CD4-positive, alpha-beta T cell treated with Interleukin-4 for 1 hour (primary cell): ENCODE measurements around the gene ELMO2.
A peak's percentile ranks its signal among the peaks of the same experiment; 100 is the strongest.

Experiments used
- DNase-seq, 2 donors: peaks; one replicate each; pipeline ENCODE4 v3.0.0-alpha.2; 2020 to 2022

ELMO2 gene

DNA sequence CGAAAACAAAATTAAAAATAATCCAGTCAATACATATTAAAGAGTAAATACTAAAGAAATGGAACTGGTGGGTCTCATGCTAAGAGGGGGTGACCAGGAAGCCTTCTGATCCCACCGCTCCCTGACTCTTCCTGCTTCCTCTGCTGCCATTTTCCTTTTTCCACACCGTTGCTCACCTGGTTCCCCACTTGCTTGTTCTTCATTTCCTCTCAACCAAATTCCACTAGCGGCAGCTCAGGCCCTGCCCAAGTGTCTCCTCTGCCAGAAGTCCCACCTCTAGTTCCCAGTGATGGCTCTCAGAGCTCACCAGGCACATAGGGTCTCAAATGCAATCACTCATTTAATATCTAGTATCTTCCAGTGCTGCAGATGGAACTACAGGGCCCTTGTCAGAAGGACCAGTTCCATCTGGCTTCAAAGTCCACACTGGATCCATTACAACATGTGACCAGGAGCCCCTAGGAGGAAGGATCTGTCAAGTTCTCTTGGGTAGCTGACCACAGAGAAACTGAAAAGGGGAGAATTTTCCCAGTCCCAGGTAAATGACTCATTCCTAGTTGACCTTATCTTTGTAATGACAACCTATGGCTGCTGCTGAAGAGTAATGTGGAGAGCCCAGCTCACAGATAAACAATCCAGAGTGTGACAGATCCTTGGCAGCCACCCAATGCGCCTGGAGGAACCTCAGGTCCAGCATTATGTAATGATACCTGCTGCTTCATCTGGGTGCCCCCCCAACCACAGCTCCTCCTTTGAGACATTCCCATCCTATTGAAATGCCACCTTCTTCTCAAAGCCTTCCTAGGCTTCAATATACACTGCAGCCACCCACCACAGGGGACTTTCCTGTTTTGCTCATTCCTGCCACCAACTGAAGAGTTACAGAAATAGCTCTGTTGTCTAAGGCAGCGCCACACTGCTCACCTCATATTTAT, 38.2 kb downstream of the ELMO2 start:
- DNase-seq = no peak

GRCh38 chr20:46367234-46367633, 39.2 kb downstream of the ELMO2 start:
- DNase-seq = no peak

GRCh38 chr20:46366826-46367225, 39.6 kb downstream of the ELMO2 start:
- DNase-seq = no peak

GRCh38 chr20:46365487-46366220, 40.8 kb downstream of the ELMO2 start:
- peak in 1 of 2 donors; percentile 40 for DNase-seq

DNA sequence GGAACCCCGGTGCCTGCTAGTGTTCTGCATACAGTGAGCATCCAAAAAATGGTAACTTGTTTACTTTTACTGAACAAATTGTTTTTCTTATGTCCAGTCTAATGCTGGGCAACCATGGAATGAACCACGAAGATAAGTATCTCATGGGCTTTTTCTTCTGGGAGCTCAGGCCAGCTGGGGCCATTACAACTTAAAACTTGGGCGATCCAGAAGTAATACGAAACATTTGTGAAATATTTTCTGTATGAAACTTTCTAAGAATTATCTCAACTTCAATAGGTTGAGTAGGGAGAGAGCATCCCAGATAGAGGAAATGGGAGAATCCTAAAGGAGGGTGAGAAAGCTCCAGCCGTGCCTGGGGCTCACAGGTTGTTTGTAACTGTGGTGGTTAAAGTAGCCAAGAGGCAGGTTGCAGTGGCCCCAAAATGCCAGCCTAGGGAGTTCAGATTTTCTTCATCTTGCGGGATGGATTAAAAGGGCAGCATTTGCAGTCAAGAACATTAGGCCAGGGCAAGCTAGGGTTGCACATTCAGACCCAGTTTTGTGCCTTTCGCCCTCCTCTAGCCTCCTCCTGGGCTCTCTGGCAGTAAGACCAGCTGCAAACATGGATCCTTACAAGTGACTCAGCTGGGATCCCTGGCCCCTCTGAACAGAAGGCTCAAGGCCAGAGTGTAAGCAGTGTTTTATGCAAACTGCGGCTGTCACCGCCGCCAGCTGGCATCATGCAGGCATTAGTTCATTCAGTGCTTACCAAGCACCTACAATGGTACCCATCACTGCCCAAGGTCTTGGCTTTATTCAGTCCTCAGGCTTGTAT, 41.5 kb downstream of the ELMO2 start:
- DNase-seq = no peak

DNA sequence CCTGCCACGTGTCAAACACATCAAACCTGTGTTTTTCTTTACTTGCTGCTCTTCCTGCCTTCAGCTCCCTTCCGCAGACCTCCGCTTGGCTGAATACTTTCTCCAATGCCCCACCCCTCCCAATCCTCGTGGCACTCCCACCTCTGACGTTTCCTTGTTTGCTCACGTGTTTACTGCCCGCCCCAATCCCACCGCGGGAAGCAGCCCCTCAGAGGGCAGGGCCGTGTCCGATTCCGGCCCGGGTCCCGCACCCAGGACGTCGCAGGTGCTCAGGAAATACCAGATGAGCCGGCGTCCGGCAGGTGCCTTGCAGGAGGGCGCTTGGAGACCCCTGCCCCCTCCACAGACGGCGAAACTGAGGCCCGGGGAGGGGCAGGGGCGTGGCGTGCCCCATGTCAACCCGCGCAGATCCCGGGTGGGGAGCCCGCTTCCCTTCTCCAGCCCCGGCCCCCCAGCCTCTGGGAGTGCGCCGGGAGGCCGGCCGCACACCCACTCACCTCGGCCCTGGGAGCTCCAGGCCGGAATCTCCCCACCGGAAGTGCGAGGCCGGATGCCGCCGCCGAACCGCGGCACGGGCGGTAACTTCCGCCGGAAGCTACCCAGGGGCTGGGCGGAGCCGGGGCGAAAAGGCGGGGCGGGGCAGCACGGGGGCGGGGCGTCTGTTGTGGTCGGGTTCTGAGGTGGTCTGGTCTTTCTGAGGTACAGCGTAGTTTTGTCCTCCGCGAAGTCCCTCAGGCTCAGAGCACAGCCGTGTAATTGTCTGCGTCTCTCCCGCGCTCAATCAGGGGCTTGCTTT, 42.3 kb downstream of the ELMO2 start:
- DNase-seq = peak; percentile 87 to 90

DNA sequence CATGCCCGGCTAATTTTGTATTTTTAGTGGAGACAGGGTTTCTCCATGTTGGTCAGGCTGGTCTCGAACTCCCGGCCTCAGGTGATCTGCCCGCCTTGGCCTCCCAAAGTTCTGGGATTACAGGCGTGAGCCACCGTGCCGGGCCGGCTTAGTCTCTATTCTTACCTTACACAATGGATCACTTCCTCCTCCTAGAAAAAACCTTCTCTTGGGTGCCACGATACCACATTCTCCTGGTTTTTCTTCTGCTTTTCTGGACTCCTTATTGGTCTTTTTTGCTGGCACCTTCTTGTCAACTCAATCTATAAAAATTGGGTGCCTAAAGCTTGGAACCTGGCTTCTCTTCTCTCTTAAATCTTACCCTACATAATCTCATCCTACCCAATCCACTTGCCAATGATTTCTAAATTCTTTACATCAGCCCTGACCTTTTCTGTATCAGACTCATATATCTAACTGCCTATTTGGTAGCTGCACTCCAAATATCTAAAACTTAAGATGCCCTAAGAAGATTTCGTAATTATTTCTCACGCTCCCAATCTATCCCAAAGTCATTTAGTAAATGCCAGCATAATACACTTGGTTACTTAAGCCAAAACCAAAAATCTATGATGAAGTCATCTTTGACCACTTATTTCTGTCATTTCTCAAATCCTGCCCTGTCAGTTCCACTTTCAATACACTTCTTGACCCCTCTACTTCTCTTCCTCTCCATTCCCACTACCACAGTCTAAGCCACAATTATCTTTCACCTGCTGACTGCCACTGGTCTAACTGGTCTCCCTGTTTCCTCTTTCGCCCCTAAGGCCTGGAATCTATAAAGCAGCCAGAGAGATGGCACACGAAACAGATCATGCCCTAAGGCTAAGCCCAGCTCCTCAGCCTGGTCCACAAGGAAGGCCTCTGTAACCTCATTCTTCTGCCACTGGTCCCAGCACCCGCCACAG, 43.2 kb downstream of the ELMO2 start:
- DNase-seq = no peak

DNA sequence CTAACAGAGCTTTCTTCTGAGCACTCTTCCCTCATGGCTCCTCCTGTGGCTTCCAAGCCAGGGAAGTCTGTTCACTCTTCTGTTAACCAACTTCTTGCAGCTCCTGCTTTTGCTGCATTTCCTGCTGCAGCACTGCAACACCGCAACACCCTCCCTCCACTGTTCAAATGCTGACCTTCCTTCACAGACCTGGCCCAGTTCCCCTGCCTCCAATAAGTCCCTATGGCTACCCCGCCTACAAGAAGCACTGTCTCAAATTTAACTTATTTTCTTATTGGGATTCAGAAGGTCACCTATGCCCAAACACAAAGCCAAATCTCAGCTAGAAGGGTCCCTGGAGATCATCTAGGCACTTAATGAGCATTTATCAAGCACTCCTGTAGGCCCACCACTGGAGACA, 44.6 kb downstream of the ELMO2 start:
- DNase-seq = no peak

- peak; percentile 44 to 57 for DNase-seq
Measured at GRCh38 chr20:46361381-46361780, 45.0 kb downstream of the ELMO2 start.

GRCh38 chr20:46359233-46359751, 47.1 kb downstream of the ELMO2 start:
- DNase-seq = no peak

GRCh38 chr20:46358346-46359058, 47.9 kb downstream of the ELMO2 start:
- no peak for DNase-seq

DNA sequence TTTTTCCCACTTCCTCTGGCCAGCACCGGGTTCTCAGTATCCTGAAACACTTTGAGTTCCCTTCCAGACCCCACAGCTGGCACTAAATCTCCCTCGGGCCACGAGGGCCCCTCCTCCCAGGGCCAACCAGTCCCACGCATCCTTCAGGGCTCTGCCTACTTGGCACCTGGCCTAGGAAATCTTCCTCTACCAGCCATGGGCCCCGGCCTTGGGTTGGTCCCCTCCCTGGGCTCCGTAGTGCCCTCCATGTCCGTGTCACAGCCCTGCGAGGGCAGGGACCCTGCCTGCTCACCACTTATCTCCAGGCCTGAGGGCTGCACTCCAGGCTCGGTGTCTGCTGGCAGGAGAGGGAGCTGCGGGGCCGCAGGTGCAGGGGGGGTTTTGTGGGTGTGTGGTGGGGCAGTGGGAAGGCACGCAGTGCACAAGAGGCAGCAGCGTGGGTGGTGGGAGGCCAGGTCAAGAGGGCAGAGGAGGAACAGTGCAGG, 49.3 kb downstream of the ELMO2 start:
- no peak for DNase-seq

DNA sequence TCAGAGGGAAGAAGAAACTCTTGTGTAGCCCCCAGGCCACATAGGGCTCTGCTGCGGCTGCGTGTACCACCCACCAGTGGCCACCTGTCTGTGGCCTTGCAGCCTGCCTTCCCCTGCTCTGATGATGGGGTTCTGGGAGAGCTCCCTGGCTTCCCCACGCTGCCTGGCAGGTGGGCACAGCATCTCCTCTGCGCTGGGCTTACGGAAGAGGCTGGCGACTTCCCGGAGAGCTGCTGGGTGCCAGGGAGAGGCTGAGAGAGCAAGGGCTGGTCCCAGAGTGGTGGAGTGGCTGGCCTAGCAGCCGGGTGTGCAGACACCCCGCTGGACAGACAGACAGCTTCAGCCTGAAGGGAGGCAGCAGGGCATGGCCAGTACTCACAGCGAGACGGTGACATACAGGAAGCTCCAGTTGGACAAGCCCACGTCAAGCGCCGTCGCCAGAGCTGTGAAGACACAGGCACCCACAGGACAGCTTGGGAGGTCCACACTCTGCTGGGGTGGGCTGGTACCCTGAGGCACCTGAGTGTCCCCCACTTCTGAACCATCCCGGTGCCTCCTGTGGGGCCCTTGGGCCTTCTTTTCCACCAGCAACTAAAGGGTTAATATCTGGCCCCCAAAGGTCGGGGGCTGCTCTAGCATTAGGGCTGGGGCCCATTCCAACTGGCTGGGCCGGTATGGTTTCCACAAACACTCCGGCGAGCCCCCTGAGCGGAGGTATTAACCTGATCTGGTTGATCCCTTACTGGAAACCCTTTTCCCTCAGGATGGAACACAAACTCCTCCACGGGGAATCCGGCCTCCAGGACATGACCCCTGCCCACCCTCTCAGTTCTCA, 50.0 kb downstream of the ELMO2 start:
- DNase-seq = no peak

GRCh38 chr20:46355778-46356177, 50.6 kb downstream of the ELMO2 start:
- no peak for DNase-seq

DNA sequence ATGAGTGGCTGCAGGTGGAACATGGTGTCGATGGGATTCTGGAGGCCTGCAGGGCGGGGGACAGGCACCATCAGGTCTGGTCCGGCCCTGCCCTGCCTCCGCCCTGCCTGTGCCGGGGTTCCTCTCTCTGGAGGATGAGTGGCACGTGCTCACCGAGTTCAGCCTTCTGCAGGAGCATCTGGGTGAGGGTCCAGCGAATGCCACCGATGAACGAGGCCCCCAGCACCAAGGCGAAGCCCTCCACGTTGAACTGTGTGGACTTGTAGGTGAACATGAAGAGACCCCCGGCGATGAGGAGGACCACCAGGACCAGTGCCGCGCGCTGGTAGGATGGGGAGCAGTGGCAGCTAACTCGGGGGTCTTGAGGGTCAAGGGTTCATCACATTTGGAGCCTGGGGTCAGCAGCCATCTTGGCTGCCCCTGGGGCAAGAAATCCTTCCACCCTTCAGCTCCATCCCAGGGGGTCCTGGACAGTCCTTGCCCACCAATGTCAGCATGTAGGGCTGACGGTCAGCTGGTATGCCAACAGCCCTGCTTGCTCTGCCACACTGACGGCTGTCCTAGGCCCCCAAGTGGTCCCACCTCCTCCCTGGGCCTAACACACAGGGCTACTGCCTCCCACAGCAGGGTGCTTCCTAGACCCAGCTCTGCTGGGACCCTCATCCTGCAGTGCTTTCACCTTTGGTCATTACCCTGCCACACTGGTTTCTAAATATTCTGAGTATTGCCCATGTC, 51.3 kb downstream of the ELMO2 start:
- no peak for DNase-seq

DNA sequence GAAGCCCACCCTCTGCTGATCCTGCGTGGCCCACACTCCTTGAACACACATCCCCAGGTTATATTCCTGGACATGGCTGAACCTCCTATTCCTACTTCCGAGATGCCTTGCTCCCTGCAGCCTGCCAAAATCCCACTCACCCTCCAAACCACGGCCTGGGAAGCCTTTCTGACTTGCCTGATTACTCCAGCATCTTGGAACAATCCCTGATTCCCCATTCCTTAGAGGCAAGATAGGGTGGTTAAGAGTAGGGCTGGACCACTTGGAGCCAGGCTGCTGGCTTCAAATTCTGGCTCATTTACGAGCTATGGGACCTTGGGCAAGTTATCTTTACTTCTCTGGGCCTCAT, 52.2 kb downstream of the ELMO2 start:
- DNase-seq = no peak

GRCh38 chr20:46353500-46354206, 52.8 kb downstream of the ELMO2 start:
- no peak for DNase-seq
